ENCODE measurements around the gene IRX2. TPM values are rescaled to one million over a fixed set of nuclear protein-coding genes. Genes with fewer than 3 reads are reported as not detected.

Gene IRX2
- total RNA-seq, 4 donors from 2014 or later = not detected

DNA sequence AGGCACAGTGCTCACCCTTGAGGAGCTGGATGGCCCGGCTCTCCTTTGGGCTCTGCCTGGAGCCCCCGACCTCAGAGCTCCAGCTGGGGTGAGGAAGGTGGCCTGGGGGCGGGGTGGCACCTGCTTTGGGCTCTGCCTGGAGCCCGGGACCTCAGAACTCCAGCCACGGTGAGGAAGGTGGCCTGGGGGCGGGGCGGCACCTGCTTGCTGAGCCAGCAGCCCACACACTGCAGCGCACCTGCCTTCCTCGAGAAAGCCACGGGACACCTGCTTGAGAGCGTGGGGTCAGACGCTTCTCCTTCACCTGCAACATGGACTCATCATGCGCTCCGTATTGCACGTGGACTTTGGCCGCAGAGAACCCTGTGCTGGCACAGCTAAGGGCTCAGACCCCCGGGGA lies 51.8 kb downstream of the IRX2 start:
- TF ChIP-seq EP300 (IDR thresholded peaks at IDR 0.05; ENCODE audit: low read depth) (no peak), POLR2AphosphoS5 (IDR thresholded peaks at IDR 0.05) (no peak)
- WGBS, 2 donors (ENCODE audit: low coverage in 1 of 2) = 83% methylated on average over 8 of the region's 17 CpGs; no CpG with 5 or more reads in 1 of the 2 donors
- in situ Hi-C loops (cut with MboI; ENCODE audit: low pct_ligation_motif_present in 1 of 4, low pct_unique_long_range_greater_than_20kb in 1 of 4, low sequenced_read_pairs in 3 of 4) = no loop called here
- Histone ChIP-seq H3K27me3 (no peaks in the 10 kb centered on the region), H3K27ac (no peak overlapping the region), H3K4me1 (no peaks in the 10 kb centered on the region), H3K9me3 (no peaks in the 10 kb centered on the region), H3K4me3 (no peak overlapping the region), H3K36me3 (no peaks in the 10 kb centered on the region)
- no peak for DNase-seq
- intact Hi-C loops (cut with DNase I; ENCODE audit: low total_unique reads) = no loop called here

DNA sequence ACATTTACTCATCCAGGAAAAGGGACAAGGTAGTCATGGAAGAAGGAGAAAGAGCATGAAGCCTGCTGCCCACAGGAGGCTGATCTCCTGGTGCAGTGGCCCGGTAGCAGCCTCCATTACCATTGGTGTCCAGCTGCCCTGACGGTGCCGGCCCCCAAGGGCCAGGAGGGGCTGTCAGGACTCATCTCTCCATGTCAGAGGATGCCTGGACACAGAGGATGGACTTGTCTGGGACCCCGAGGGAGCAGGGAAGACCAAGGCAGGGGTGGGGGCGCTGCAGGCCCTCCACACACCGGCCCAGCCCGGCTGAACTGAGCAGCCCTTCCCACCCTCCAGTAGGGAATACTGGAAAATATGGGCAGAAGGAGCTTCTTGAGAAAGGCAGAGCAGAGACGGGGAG lies 52.2 kb downstream of the IRX2 start:
- 70 to 85% methylated on average over 2 to 8 of the region's 8 CpGs for WGBS, 2 donors (ENCODE audit: low coverage in 1 of 2)
- in situ Hi-C loops (cut with MboI; ENCODE audit: low pct_ligation_motif_present in 1 of 4, low pct_unique_long_range_greater_than_20kb in 1 of 4, low sequenced_read_pairs in 3 of 4) = no loop called here
- intact Hi-C loops (cut with DNase I; ENCODE audit: low total_unique reads) = no loop called here
- no peak for DNase-seq
- no peaks in the 10 kb centered on the region for H3K4me1 ChIP-seq
- H3K27me3 ChIP-seq = no peaks in the 10 kb centered on the region
- no peak overlapping the region for H3K4me3 ChIP-seq
- no peaks in the 10 kb centered on the region for H3K9me3 ChIP-seq
- no peaks in the 10 kb centered on the region for H3K36me3 ChIP-seq
- TF ChIP-seq, protein P1, sequence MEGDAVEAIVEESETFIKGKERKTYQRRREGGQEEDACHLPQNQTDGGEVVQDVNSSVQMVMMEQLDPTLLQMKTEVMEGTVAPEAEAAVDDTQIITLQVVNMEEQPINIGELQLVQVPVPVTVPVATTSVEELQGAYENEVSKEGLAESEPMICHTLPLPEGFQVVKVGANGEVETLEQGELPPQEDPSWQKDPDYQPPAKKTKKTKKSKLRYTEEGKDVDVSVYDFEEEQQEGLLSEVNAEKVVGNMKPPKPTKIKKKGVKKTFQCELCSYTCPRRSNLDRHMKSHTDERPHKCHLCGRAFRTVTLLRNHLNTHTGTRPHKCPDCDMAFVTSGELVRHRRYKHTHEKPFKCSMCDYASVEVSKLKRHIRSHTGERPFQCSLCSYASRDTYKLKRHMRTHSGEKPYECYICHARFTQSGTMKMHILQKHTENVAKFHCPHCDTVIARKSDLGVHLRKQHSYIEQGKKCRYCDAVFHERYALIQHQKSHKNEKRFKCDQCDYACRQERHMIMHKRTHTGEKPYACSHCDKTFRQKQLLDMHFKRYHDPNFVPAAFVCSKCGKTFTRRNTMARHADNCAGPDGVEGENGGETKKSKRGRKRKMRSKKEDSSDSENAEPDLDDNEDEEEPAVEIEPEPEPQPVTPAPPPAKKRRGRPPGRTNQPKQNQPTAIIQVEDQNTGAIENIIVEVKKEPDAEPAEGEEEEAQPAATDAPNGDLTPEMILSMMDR (IDR thresholded peaks at IDR 0.05) = no peak
- no peak for TF ChIP-seq POLR2AphosphoS5 (IDR thresholded peaks at IDR 0.05)
- no peak for TF ChIP-seq EP300 (IDR thresholded peaks at IDR 0.05; ENCODE audit: low read depth)
- no peak for TF ChIP-seq POLR2A (IDR thresholded peaks at IDR 0.05)
- no peak overlapping the region for H3K27ac ChIP-seq

DNA sequence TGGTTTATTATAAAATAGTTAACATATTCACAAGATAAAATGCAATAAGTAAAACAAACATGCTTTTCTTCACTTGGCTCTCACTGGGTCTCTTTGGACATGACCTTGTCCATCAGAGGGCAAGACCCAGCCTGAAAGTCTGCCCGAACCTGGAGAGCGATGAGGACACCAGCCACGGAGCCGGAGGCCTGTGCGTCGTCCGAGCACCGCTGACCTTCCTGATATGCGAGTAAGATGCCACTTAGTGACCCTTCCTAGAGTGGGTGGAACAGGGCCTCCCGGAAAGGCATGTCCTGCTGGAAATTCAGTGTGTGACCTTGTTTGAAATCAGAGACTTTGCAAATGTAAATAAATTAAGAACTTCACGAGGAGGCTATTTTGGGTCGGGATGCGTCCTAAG lies 52.9 kb downstream of the IRX2 start:
- intact Hi-C loops (cut with DNase I; ENCODE audit: low total_unique reads) = no loop called here
- H3K4me3 ChIP-seq = no peak overlapping the region
- DNase-seq = no peak
- no peak overlapping the region for H3K27ac ChIP-seq
- 64 to 83% methylated on average over 6 to 13 of the region's 13 CpGs for WGBS, 2 donors (ENCODE audit: low coverage in 1 of 2)
- no peak for TF ChIP-seq EP300 (IDR thresholded peaks at IDR 0.05; ENCODE audit: low read depth)
- no peak for TF ChIP-seq POLR2A (IDR thresholded peaks at IDR 0.05)
- no peak for TF ChIP-seq POLR2AphosphoS5 (IDR thresholded peaks at IDR 0.05)
- TF ChIP-seq, protein P1 (IDR thresholded peaks at IDR 0.05) = no peak
- H3K4me1 ChIP-seq = no peaks in the 10 kb centered on the region
- no peaks in the 10 kb centered on the region for H3K9me3 ChIP-seq
- H3K36me3 ChIP-seq = no peaks in the 10 kb centered on the region
- H3K27me3 ChIP-seq = no peaks in the 10 kb centered on the region
- in situ Hi-C loops (cut with MboI; ENCODE audit: low pct_ligation_motif_present in 1 of 4, low pct_unique_long_range_greater_than_20kb in 1 of 4, low sequenced_read_pairs in 3 of 4) = no loop called here

DNA sequence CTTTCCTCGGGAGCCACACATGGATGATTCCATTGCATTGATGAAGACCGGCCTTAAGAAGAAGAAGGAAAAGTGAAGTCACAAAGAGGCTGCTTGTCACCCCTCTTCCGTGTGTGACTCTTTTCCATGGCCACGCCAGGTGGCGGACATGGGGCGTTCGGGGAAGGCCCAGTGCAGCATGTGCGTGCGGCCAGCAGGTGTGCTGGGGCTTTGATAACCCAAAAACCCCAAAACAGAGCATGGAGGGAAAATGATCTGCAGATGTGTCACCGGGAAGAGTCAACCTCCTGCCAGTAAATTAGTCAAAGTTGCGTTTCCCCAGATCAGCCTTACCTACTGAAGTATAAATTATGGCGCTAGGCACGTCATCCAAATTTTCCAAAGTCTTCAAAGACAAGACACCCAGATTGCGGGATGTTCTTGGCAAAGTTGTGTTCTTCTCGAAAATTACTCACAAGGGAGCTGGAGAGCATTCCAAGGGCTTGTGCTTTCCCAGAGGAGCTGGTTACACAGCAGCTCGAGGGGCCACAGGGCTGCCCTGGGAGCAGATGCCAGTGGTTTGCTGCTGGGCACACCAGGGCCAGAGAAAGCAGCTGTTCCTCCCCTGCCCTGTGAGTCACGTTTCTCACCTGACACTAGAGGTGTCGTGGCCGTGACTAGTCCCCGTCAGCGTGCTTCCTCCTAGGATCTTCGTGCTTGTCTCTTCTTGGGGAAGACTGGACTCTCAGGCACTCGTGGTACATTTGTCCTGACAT lies 53.9 kb downstream of the IRX2 start:
- no peaks in the 10 kb centered on the region for H3K9me3 ChIP-seq
- no peaks in the 10 kb centered on the region for H3K36me3 ChIP-seq
- H3K27ac ChIP-seq = no peak overlapping the region
- intact Hi-C loops (cut with DNase I; ENCODE audit: low total_unique reads) (no loop called here), in situ Hi-C loops (cut with MboI; ENCODE audit: low pct_ligation_motif_present in 1 of 4, low pct_unique_long_range_greater_than_20kb in 1 of 4, low sequenced_read_pairs in 3 of 4) (no loop called here)
- 74 to 83% methylated on average over 15 to 23 of the region's 23 CpGs for WGBS, 2 donors (ENCODE audit: low coverage in 1 of 2)
- no peak overlapping the region for H3K4me3 ChIP-seq
- no peaks in the 10 kb centered on the region for H3K27me3 ChIP-seq
- no peak for DNase-seq
- TF ChIP-seq POLR2AphosphoS5 (IDR thresholded peaks at IDR 0.05) = no peak
- TF ChIP-seq EP300 (IDR thresholded peaks at IDR 0.05; ENCODE audit: low read depth) = no peak
- no peaks in the 10 kb centered on the region for H3K4me1 ChIP-seq

DNA sequence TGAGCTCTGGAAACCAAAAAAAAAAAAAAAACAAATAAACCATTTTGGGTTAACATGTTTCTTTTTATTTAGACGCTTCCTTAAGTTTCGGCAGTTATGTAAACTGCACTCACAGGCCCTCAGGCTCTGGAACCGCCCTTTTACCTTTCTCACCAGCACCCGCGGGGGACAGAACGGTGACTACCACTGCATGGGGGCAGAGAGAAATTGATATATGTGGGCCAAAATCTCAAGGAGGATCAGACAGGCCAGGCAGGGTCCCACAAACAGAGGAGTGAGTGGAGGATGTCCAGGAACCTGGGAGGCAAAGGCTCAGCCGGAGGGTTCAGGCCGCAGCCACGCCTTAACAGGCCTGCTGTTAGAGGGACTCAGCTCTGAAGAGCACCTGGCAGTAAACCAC lies 54.4 kb downstream of the IRX2 start:
- Histone ChIP-seq H3K4me1 (no peaks in the 10 kb centered on the region), H3K9me3 (no peaks in the 10 kb centered on the region), H3K36me3 (no peaks in the 10 kb centered on the region), H3K27ac (no peak overlapping the region), H3K4me3 (no peak overlapping the region), H3K27me3 (no peaks in the 10 kb centered on the region)
- WGBS, 2 donors (ENCODE audit: low coverage in 1 of 2) = 90 to 94% methylated on average over 6 to 9 of the region's 9 CpGs
- no peak for TF ChIP-seq POLR2AphosphoS5 (IDR thresholded peaks at IDR 0.05)
- TF ChIP-seq, protein P1 (IDR thresholded peaks at IDR 0.05) = no peak
- no peak for TF ChIP-seq POLR2A (IDR thresholded peaks at IDR 0.05)
- TF ChIP-seq EP300 (IDR thresholded peaks at IDR 0.05; ENCODE audit: low read depth) = no peak
- intact Hi-C loops (cut with DNase I; ENCODE audit: low total_unique reads) = no loop called here
- DNase-seq = no peak
- in situ Hi-C loops (cut with MboI; ENCODE audit: low pct_ligation_motif_present in 1 of 4, low pct_unique_long_range_greater_than_20kb in 1 of 4, low sequenced_read_pairs in 3 of 4) = no loop called here

Measured in transverse colon (tissue), 4 donors.